Measurements from ENCODE around the gene PMPCA.

DNA sequence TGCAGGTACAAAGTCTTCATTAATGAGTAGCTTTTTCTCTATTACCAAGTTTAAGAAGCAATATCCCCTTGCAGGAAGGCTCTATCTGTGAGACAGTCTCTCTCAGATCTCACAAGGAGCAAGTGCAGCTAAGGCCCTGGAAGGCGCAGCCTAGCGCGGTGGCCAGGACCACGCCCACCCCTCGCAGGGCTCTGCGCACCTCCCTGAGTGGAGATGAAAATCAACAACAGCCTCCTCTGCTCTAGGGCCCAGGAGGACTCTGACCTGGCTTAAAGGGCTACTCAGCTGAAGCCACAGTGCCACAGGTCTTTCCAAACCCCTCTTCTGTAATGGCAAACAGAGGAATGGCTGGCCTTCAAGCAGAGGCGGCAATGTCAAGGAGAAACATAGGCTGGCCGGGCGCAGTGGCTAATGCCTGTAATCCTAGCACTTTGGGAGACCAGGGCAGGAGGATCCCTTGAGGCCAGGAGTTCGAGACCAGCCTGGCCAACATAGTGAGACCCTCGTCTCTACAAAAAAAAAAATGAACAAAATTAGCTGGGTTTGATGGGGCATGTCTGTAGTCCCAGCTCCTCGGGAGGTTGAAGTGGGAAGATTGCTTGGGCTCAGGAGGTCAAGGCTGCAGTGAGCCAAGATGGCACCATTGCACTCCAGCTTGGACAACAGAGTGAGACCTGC, 60.5 kb downstream of the PMPCA start:
- TF ChIP-seq, protein P1, sequence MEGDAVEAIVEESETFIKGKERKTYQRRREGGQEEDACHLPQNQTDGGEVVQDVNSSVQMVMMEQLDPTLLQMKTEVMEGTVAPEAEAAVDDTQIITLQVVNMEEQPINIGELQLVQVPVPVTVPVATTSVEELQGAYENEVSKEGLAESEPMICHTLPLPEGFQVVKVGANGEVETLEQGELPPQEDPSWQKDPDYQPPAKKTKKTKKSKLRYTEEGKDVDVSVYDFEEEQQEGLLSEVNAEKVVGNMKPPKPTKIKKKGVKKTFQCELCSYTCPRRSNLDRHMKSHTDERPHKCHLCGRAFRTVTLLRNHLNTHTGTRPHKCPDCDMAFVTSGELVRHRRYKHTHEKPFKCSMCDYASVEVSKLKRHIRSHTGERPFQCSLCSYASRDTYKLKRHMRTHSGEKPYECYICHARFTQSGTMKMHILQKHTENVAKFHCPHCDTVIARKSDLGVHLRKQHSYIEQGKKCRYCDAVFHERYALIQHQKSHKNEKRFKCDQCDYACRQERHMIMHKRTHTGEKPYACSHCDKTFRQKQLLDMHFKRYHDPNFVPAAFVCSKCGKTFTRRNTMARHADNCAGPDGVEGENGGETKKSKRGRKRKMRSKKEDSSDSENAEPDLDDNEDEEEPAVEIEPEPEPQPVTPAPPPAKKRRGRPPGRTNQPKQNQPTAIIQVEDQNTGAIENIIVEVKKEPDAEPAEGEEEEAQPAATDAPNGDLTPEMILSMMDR (IDR thresholded peaks at IDR 0.05; ENCODE audit: low read depth, low read length, missing input control) = no peak
- no peak for TF ChIP-seq SP1 (IDR thresholded peaks at IDR 0.05)
- no peak for TF ChIP-seq FOXA1 (IDR thresholded peaks at IDR 0.05)

Data from liver (tissue), 3 donors.